Ovary (tissue), 3 donors: ENCODE data around the gene FBXO9.
A peak's percentile ranks its signal among the peaks of the same experiment; 100 is the strongest.

Experiments used
- POLR2A ChIP-seq: fragments of 450-650 bp; IDR thresholded peaks from one replicate; pipeline ENCODE4 v1.6.1; 2017; ENCODE audit warnings: antibody characterized with exemption, mild to moderate bottlenecking, moderate library complexity
- TF ChIP-seq, protein P1 (sequence below), 3 donors: fragments of 450-650 bp in 2 of 3; fragments of 200-600 bp in 1 of 3; IDR thresholded peaks; one replicate each; pipeline versions ENCODE4 v1.5.1 to v1.8.0; 2016 to 2022; ENCODE audit warnings: antibody characterized with exemption in 3 of 3, mild to moderate bottlenecking in 1 of 3
- donor health status: DM: no; HTN: no; CAD: no.

DNA sequence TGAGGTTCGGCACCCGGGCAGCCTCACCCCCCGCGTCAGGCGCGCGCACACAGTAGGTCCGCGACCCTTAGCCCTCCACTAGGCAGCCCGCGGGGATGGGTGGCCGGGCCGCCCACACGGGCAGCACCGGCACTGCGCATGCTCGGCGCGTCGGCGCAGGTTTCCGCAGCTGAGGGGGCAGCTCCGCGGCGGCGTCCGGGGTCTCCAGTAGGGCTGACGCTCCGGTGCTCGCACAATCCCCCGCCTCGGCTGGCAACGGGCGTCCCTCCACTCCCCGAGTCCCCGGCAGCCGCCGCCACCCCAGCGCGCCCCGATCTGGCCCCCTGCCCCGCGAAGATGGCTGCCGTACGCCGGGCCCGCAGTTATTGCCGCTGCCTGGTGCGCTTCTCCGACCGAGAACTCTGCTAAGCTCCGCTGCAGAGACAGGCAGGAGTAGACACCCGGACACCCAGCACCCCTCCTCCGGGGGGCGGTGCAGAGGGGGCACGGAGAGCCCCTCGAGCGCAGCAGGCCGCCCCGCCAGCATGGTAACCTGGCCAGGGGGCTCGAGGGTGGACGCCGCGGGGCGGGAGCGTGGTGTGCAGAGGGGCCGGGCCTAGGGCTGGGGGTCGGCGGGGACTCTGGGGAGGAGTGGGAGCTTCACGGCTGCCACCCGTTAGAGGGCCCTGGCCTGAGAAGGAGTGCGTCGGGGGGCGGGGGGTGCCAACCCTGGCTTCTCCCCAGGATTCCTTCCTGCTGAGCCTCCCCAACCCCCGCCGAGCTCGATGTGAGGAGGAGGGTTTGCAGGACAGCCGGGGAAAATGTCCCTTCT is at the start of gene FBXO9:
- TF ChIP-seq, protein P1, sequence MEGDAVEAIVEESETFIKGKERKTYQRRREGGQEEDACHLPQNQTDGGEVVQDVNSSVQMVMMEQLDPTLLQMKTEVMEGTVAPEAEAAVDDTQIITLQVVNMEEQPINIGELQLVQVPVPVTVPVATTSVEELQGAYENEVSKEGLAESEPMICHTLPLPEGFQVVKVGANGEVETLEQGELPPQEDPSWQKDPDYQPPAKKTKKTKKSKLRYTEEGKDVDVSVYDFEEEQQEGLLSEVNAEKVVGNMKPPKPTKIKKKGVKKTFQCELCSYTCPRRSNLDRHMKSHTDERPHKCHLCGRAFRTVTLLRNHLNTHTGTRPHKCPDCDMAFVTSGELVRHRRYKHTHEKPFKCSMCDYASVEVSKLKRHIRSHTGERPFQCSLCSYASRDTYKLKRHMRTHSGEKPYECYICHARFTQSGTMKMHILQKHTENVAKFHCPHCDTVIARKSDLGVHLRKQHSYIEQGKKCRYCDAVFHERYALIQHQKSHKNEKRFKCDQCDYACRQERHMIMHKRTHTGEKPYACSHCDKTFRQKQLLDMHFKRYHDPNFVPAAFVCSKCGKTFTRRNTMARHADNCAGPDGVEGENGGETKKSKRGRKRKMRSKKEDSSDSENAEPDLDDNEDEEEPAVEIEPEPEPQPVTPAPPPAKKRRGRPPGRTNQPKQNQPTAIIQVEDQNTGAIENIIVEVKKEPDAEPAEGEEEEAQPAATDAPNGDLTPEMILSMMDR (IDR thresholded peaks at IDR 0.05): peak in 1 of 3 donors; percentile 1
- TF ChIP-seq POLR2A: peak; percentile 21
